PFSK-1 (cell line): ENCODE results near the gene TPSD1.

Source experiments
- FOXP2 ChIP-seq: optimal IDR thresholded peaks from 2 replicates; pipeline ENCODE3; 2011; ENCODE audit warnings: borderline replicate concordance, control low read depth, inconsistent platforms; ENCODE audit not compliant: insufficient read depth; ENCODE audit errors: extremely low read length, extremely low read depth
- POLR2AphosphoS5 ChIP-seq: IDR thresholded peaks from 2 replicates; pipeline ENCODE4 v1.6.1; 2012; ENCODE audit warnings: low read depth, mild to moderate bottlenecking, control low read depth, low read length, moderate library complexity
- REST ChIP-seq, 2 experiments: IDR thresholded peaks; 2 replicates each; pipeline versions ENCODE4 v1.6.1 to v1.8.0; 2011 to 2012; ENCODE audit warnings: low read depth in 2 of 2, low read length in 2 of 2, control low read depth in 1 of 2, inconsistent platforms in 1 of 2, mild to moderate bottlenecking in 1 of 2, moderate library complexity in 1 of 2; ENCODE audit not compliant: insufficient read depth in 1 of 2
- SIN3A ChIP-seq: IDR thresholded peaks from 2 replicates; pipeline ENCODE4 v1.6.1; 2012; ENCODE audit warnings: mild to moderate bottlenecking, low read length, moderate library complexity, borderline replicate concordance; ENCODE audit not compliant: insufficient read depth
- TAF1 ChIP-seq: IDR thresholded peaks from 2 replicates; pipeline ENCODE4 v1.6.1; 2012; ENCODE audit warnings: low read length, control low read depth, borderline replicate concordance; ENCODE audit not compliant: insufficient read depth

Gene TPSD1

GRCh38 chr16:1213796-1214372 lies 42.0 kb upstream of the TPSD1 start:
- TF ChIP-seq POLR2AphosphoS5 = no peak

GRCh38 chr16:1214719-1215118 lies 41.1 kb upstream of the TPSD1 start:
- TF ChIP-seq SIN3A = no peak
- TF ChIP-seq FOXP2 = no peak
- no peak for TF ChIP-seq POLR2AphosphoS5
- TF ChIP-seq TAF1 = no peak

- TF ChIP-seq POLR2AphosphoS5 (no peak), TAF1 (no peak), REST (IDR thresholded peaks at IDR 0.05; ENCODE audit: insufficient read depth in 1 of 2, low read depth in 2 of 2, low read length in 2 of 2) (no peak), FOXP2 (no peak), SIN3A (no peak)
Measured at GRCh38 chr16:1215574-1216295, 40.1 kb upstream of the TPSD1 start.

- TF ChIP-seq FOXP2 (no peak), POLR2AphosphoS5 (no peak)
Measured at GRCh38 chr16:1216296-1216619, 39.6 kb upstream of the TPSD1 start.

- no peak for TF ChIP-seq REST (IDR thresholded peaks at IDR 0.05; ENCODE audit: insufficient read depth in 1 of 2, low read depth in 2 of 2, low read length in 2 of 2)
- no peak for TF ChIP-seq POLR2AphosphoS5
- no peak for TF ChIP-seq TAF1
- TF ChIP-seq SIN3A = no peak
- no peak for TF ChIP-seq FOXP2
Measured at GRCh38 chr16:1216681-1217400, 39.0 kb upstream of the TPSD1 start.

GRCh38 chr16:1217526-1217925 lies 38.3 kb upstream of the TPSD1 start:
- TF ChIP-seq REST (IDR thresholded peaks at IDR 0.05; ENCODE audit: insufficient read depth in 1 of 2, low read depth in 2 of 2, low read length in 2 of 2) (no peak), TAF1 (no peak), POLR2AphosphoS5 (no peak), FOXP2 (no peak)
